HepG2 (cell line): ENCODE results near the gene RPL3. TPM values are rescaled to one million over a fixed set of nuclear protein-coding genes. Genes with fewer than 3 reads are reported as not detected.

ENCODE experiments used
- BHLHE40 ChIP-seq: IDR thresholded peaks from 2 replicates; pipeline ENCODE4 v1.6.1; 2011; ENCODE audit warnings: low read length, improper control_type of control experiment
- CHD4 ChIP-seq: fragments of 200-600 bp; sonication (generic); IDR thresholded peaks from 2 replicates; pipeline ENCODE4 v1.7.0; 2017; ENCODE audit warnings: mild to moderate bottlenecking, low read length, borderline replicate concordance
- FOXK1 ChIP-seq: sonication (generic); formaldehyde crosslinking; IDR thresholded peaks from 2 replicates; pipeline ENCODE4 v1.4.0; 2020; ENCODE audit warnings: low read depth, missing genetic modification reagents, borderline replicate concordance
- IRX3 ChIP-seq: sonication (generic); formaldehyde crosslinking; IDR thresholded peaks from 2 replicates; pipeline ENCODE4 v1.8.1; 2023; ENCODE audit warnings: mild to moderate bottlenecking, low read depth, missing genetic modification reagents, borderline replicate concordance
- KAT2B ChIP-seq: fragments of 150-350 bp; IDR thresholded peaks from 2 replicates; pipeline ENCODE4 v1.6.1; 2014; ENCODE audit warnings: low read depth, low read length, borderline replicate concordance
- MEF2D ChIP-seq: sonication (generic); formaldehyde crosslinking; IDR thresholded peaks from 2 replicates; pipeline ENCODE4 v1.5.1; 2020; ENCODE audit warnings: mild to moderate bottlenecking, missing genetic modification reagents
- PHF5A ChIP-seq: IDR thresholded peaks from one replicate; pipeline ENCODE4 v1.6.1; 2018; ENCODE audit warnings: low read depth, missing genetic modification reagents; ENCODE audit not compliant: unreplicated experiment
- TBL1XR1 ChIP-seq: fragments of 150-350 bp; IDR thresholded peaks from 2 replicates; pipeline ENCODE4 v1.6.1; 2014; ENCODE audit warnings: borderline replicate concordance, low read length; ENCODE audit not compliant: partially characterized antibody
- YY1 ChIP-seq: IDR thresholded peaks from 2 replicates; pipeline ENCODE4 v1.6.1; 2011; ENCODE audit warnings: low read length, low read depth, moderate library complexity, mild to moderate bottlenecking; ENCODE audit not compliant: insufficient read depth, insufficient replicate concordance
- ZBTB49 ChIP-seq: sonication (generic); formaldehyde crosslinking; IDR thresholded peaks from 2 replicates; pipeline ENCODE4 v1.4.0; 2020; ENCODE audit warnings: missing genetic modification reagents, borderline replicate concordance
- ZNF468 ChIP-seq: sonication (generic); formaldehyde crosslinking; IDR thresholded peaks from 2 replicates; pipeline ENCODE4 v1.8.0; 2022; ENCODE audit warnings: mild to moderate bottlenecking, moderate library complexity, missing genetic modification reagents
- ZNF512 ChIP-seq: sonication (generic); formaldehyde crosslinking; IDR thresholded peaks from 2 replicates; pipeline ENCODE4 v1.4.0; 2020; ENCODE audit warnings: mild to moderate bottlenecking, missing genetic modification reagents
- ZNF562 ChIP-seq: sonication (generic); formaldehyde crosslinking; IDR thresholded peaks from 2 replicates; pipeline ENCODE4 v1.8.0; 2022; ENCODE audit warnings: missing genetic modification reagents, borderline replicate concordance
- ZNF616 ChIP-seq: sonication (generic); formaldehyde crosslinking; IDR thresholded peaks from 2 replicates; pipeline ENCODE4 v1.5.0; 2020; ENCODE audit warnings: low read depth, mild to moderate bottlenecking, missing genetic modification reagents
- ZNF746 ChIP-seq: sonication (generic); formaldehyde crosslinking; IDR thresholded peaks from 2 replicates; pipeline ENCODE4 v1.8.0; 2022; ENCODE audit warnings: mild to moderate bottlenecking, missing genetic modification reagents
- ZNF850 ChIP-seq: sonication (generic); formaldehyde crosslinking; conservative IDR thresholded peaks from 2 replicates; pipeline ENCODE4 v1.9.0; 2021; ENCODE audit warnings: mild to moderate bottlenecking, missing genetic modification reagents
- polyA plus RNA-seq, 8 experiments: library from polyadenylated mRNA; depleted of rRNA in 3 of 8; stranded (reverse) in 7 of 8; unstranded in 1 of 8; fragments of >200 nt; fragmentation: Illumina TruSeq in 4 of 8; extraction: Trizol in 4 of 8; gene quantifications; 2 replicates each; pipeline versions ENCODE4 v1.2.1 to v1.2.3, GENCODE V29; 2011 to 2016; ENCODE audit warnings: low read depth in 4 of 8, missing spikeins in 1 of 8, mixed read lengths in 1 of 8; ENCODE audit not compliant: insufficient read depth in 1 of 8
- total RNA-seq, 5 experiments: library from RNA; depleted of rRNA; stranded (reverse); fragments of >200 nt; fragmentation: Illumina TruSeq; extraction: Trizol; gene quantifications; 2 replicates each; pipeline ENCODE4 v1.2.3, GENCODE V29; 2016; ENCODE audit warnings: low read depth in 1 of 5
- TF ChIP-seq, protein P1 (sequence below): sonication (generic); formaldehyde crosslinking; IDR thresholded peaks from 2 replicates; pipeline ENCODE4 v1.4.0; 2020; ENCODE audit warnings: mild to moderate bottlenecking, missing genetic modification reagents
- TF ChIP-seq, protein P2 (sequence below): sonication (generic); formaldehyde crosslinking; IDR thresholded peaks from 2 replicates; pipeline ENCODE4 v1.5.0; 2020; ENCODE audit warnings: missing genetic modification reagents, mild to moderate bottlenecking, borderline replicate concordance
- TF ChIP-seq, protein P3 (sequence below): sonication (generic); formaldehyde crosslinking; IDR thresholded peaks from 2 replicates; pipeline ENCODE4 v1.5.1; 2020; ENCODE audit warnings: missing genetic modification reagents, mild to moderate bottlenecking, borderline replicate concordance
- TF ChIP-seq, protein P4 (sequence below): sonication (generic); formaldehyde crosslinking; conservative IDR thresholded peaks from 2 replicates; pipeline ENCODE4 v1.5.0; 2020; ENCODE audit warnings: missing genetic modification reagents

Gene RPL3
- total and polyA plus RNA-seq, 2 of the 13 experiments (the other 11 are each of a cell fraction or from before 2014, with no cell fraction given), result 1,051 to 3,279 TPM

- TF ChIP-seq MEF2D (CRISPR knock-in tag) (peak; percentile 24; the same call in 1 of the 2 replicates), KAT2B (no peak), ZBTB49 (CRISPR knock-in tag) (no peak), CHD4 (no peak), ZNF746 (CRISPR knock-in tag) (peak; percentile 65; the same call in 1 of the 2 replicates), ZNF468 (CRISPR knock-in tag) (no peak), YY1 (peak; percentile 93), BHLHE40 (peak; percentile 62; the same call in 1 of the 2 replicates), FOXK1 (peak; percentile 61; the same call in 1 of the 2 replicates), TBL1XR1 (peak; percentile 23), ZNF850 (CRISPR knock-in tag) (0 out of 2 replicates have a peak, but pooled peaks have one; percentile 74), PHF5A (CRISPR knock-in tag) (peak; percentile 13), ZNF562 (CRISPR knock-in tag) (no peak), ZNF616 (no peak), IRX3 (CRISPR knock-in tag) (no peak), ZNF512 (no peak)
- TF ChIP-seq, protein P1, sequence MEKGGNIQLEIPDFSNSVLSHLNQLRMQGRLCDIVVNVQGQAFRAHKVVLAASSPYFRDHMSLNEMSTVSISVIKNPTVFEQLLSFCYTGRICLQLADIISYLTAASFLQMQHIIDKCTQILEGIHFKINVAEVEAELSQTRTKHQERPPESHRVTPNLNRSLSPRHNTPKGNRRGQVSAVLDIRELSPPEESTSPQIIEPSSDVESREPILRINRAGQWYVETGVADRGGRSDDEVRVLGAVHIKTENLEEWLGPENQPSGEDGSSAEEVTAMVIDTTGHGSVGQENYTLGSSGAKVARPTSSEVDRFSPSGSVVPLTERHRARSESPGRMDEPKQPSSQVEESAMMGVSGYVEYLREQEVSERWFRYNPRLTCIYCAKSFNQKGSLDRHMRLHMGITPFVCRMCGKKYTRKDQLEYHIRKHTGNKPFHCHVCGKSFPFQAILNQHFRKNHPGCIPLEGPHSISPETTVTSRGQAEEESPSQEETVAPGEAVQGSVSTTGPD (CRISPR knock-in tag), result 0 out of 2 replicates have a peak, but pooled peaks have one; percentile 61
- TF ChIP-seq, protein P2, sequence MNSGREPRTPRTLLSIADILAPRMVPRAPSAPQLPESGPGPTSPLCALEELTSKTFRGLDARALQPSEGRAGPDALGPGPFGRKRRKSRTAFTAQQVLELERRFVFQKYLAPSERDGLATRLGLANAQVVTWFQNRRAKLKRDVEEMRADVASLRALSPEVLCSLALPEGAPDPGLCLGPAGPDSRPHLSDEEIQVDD (CRISPR knock-in tag), result no peak; the same call in 1 of the 2 replicates
- TF ChIP-seq, protein P3, sequence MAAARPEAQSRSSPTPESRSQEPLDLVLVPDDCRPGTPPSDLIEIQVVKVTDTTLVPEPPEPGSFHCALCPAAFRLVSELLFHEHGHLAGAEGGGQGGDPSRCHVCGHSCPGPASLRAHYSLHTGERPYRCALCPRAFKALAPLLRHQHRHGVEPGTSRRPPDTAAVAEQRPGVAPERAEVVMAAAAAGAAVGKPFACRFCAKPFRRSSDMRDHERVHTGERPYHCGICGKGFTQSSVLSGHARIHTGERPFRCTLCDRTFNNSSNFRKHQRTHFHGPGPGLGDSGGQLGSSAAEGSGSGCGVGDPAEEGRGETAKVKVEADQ (CRISPR knock-in tag), result peak; percentile 90; the same call in 1 of the 2 replicates
- TF ChIP-seq, protein P4, sequence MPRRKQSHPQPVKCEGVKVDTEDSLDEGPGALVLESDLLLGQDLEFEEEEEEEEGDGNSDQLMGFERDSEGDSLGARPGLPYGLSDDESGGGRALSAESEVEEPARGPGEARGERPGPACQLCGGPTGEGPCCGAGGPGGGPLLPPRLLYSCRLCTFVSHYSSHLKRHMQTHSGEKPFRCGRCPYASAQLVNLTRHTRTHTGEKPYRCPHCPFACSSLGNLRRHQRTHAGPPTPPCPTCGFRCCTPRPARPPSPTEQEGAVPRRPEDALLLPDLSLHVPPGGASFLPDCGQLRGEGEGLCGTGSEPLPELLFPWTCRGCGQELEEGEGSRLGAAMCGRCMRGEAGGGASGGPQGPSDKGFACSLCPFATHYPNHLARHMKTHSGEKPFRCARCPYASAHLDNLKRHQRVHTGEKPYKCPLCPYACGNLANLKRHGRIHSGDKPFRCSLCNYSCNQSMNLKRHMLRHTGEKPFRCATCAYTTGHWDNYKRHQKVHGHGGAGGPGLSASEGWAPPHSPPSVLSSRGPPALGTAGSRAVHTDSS (CRISPR knock-in tag), result no peak
These were observed at the start of gene RPL3 (continued) for GRCh38 chr22:39319284-39320022.
